Measurements from ENCODE around the gene AFF1. TPM values are rescaled to one million over a fixed set of nuclear protein-coding genes. Genes with fewer than 3 reads are reported as not detected.

The AFF1 gene
- total RNA-seq, 4 donors from 2014 or later = 26.7 to 200 (median 92.5) TPM

GRCh38 chr4:87029356-87029755, 94.5 kb downstream of the AFF1 start:
- H3K27me3 ChIP-seq = no peaks in the 10 kb centered on the region
- H3K36me3 ChIP-seq = no peaks in the 10 kb centered on the region
- no peaks in the 10 kb centered on the region for H3K9me3 ChIP-seq
- TF ChIP-seq CTCF (IDR thresholded peaks at IDR 0.05) = no peak
- TF ChIP-seq POLR2A (IDR thresholded peaks at IDR 0.05) = no peak
- H3K4me3 ChIP-seq = no peak overlapping the region
- intact Hi-C loops (cut with DNase I; ENCODE audit: low total_unique reads) = no loop called here
- DNase-seq = peak; percentile 54 to 67
- H3K27ac ChIP-seq = peak overlapping the region; percentile 79 to 99
- H3K4me1 ChIP-seq = peaks cover 21 to 50% of the 10 kb centered on the region in 2 donors

GRCh38 chr4:87030124-87030523, 95.3 kb downstream of the AFF1 start:
- TF ChIP-seq POLR2A (IDR thresholded peaks at IDR 0.05) (no peak), CTCF (IDR thresholded peaks at IDR 0.05) (no peak)
- no peak overlapping the region for H3K4me3 ChIP-seq
- H3K27me3 ChIP-seq = no peaks in the 10 kb centered on the region
- H3K4me1 ChIP-seq = peaks cover 21 to 45% of the 10 kb centered on the region in 2 donors
- peak overlapping the region; percentile 79 to 99 for H3K27ac ChIP-seq
- H3K9me3 ChIP-seq = no peaks in the 10 kb centered on the region
- no peaks in the 10 kb centered on the region for H3K36me3 ChIP-seq
- DNase-seq = no peak
- intact Hi-C loops (cut with DNase I; ENCODE audit: low total_unique reads) = no loop called here

- intact Hi-C loops (cut with DNase I; ENCODE audit: low total_unique reads) = no loop called here
Observed at GRCh38 chr4:87030755-87031441, 96.1 kb downstream of the AFF1 start.

GRCh38 chr4:87031920-87032319, 97.1 kb downstream of the AFF1 start:
- Histone ChIP-seq H3K27ac (peak overlapping the region; percentile 79 to 99), H3K27me3 (no peaks in the 10 kb centered on the region), H3K36me3 (no peaks in the 10 kb centered on the region), H3K4me1 (peaks cover 29 to 39% of the 10 kb centered on the region in 2 donors), H3K4me3 (peak overlapping the region in 1 of 2 donors; percentile 9), H3K9me3 (no peaks in the 10 kb centered on the region)
- intact Hi-C loops (cut with DNase I; ENCODE audit: low total_unique reads) = no loop called here
- no peak for DNase-seq
- TF ChIP-seq POLR2A (IDR thresholded peaks at IDR 0.05) (no peak), CTCF (IDR thresholded peaks at IDR 0.05) (no peak)

More at GRCh38 chr4:87030755-87031441, 96.1 kb downstream of the AFF1 start:
- no peaks in the 10 kb centered on the region for H3K27me3 ChIP-seq
- peak overlapping the region in 1 of 2 donors; percentile 4 for H3K4me3 ChIP-seq
- H3K9me3 ChIP-seq = no peaks in the 10 kb centered on the region
- peak in 1 of 2 donors; percentile 19 for DNase-seq
- H3K4me1 ChIP-seq = peaks cover 21 to 45% of the 10 kb centered on the region in 2 donors
- TF ChIP-seq POLR2A (IDR thresholded peaks at IDR 0.05) = no peak
- TF ChIP-seq CTCF (IDR thresholded peaks at IDR 0.05) = no peak
- H3K27ac ChIP-seq = peak overlapping the region; percentile 79 to 99
- no peaks in the 10 kb centered on the region for H3K36me3 ChIP-seq

- no peak for TF ChIP-seq POLR2A (IDR thresholded peaks at IDR 0.05)
- Histone ChIP-seq H3K4me3 (no peak overlapping the region), H3K27me3 (no peaks in the 10 kb centered on the region), H3K4me1 (peaks cover 32 to 43% of the 10 kb centered on the region in 2 donors), H3K27ac (peak overlapping the region; percentile 79 to 99), H3K36me3 (no peaks in the 10 kb centered on the region), H3K9me3 (no peaks in the 10 kb centered on the region)
- DNase-seq = no peak
- intact Hi-C loops (cut with DNase I; ENCODE audit: low total_unique reads) = no loop called here
Observed at GRCh38 chr4:87032884-87033533, 98.2 kb downstream of the AFF1 start.

Data from uterus (tissue), 4 donors.